Measurements from ENCODE around the gene LITAF. TPM values are rescaled to one million over a fixed set of nuclear protein-coding genes. Genes with fewer than 3 reads are reported as not detected.
A peak's percentile ranks its signal among the peaks of the same experiment; 100 is the strongest.

The LITAF gene
- total and polyA plus RNA-seq, 2 of the 4 experiments (the other 2 are of a cell fraction) = 113 to 206 TPM

GRCh38 chr16:11597235-11598095 is 10.7 kb upstream of the LITAF start:
- Histone ChIP-seq H3K9me3 (ENCODE audit: control insufficient read depth, insufficient read depth, low read length) (no peaks in the 10 kb centered on the region), H2BK120ac (ENCODE audit: low read depth, low read length) (peak overlapping the region; percentile 69), H3K18ac (ENCODE audit: low read depth, low read length) (peak overlapping the region; percentile 83), H2AK9ac (replicated peaks; ENCODE audit: low read depth, low read length, poor library complexity) (peak overlapping the region; percentile 52), H3K56ac (ENCODE audit: extremely low read depth, insufficient read depth, low read length) (no peak overlapping the region; the same call in 1 of the 2 replicates), H3K23ac (ENCODE audit: low read depth, low read length) (0 out of 2 replicates have a peak overlapping the region, but pooled peaks have one; percentile 34), H4K5ac (ENCODE audit: low read depth, low read length) (peak overlapping the region; percentile 92), H3K27me3 (ENCODE audit: control insufficient read depth, insufficient read depth, low read length) (no peaks in the 10 kb centered on the region), H2BK20ac (ENCODE audit: low read depth, low read length) (peak overlapping the region; percentile 85), H4K8ac (ENCODE audit: low read depth in 2 of 2, low read length in 2 of 2) (peak overlapping the region; percentile 74 to 87), H3K36me3 (ENCODE audit: control insufficient read depth, insufficient read depth, low read length) (no peaks in the 10 kb centered on the region), H3K4ac (ENCODE audit: low read depth, low read length) (peak overlapping the region; percentile 77), H2AK5ac (ENCODE audit: low read depth, low read length) (peak overlapping the region; percentile 94), H3K4me2 (ENCODE audit: low read depth, low read length) (peak overlapping the region; percentile 32; the same call in 1 of the 2 replicates), H2AFZ (replicated peaks; ENCODE audit: low read length, poor library complexity) (peak overlapping the region; percentile 77), H3K9me1 (ENCODE audit: insufficient read depth, low read length) (peaks cover 12% of the 10 kb centered on the region), H3K14ac (replicated peaks; ENCODE audit: low read depth, low read length) (peak overlapping the region; percentile 64), H3K4me3 (ENCODE audit: insufficient read depth, low read depth, low read length) (no peak overlapping the region), H4K20me1 (ENCODE audit: insufficient read depth, low read length) (no peaks in the 10 kb centered on the region), H2BK15ac (ENCODE audit: low read depth, low read length) (peak overlapping the region; percentile 88), H4K91ac (ENCODE audit: insufficient read depth, low read depth, low read length) (peak overlapping the region; percentile 85), H3K9ac (ENCODE audit: low read depth, low read length) (peak overlapping the region; percentile 25; the same call in 1 of the 2 replicates), H3K79me1 (ENCODE audit: low read depth in 1 of 2, low read length in 2 of 2) (no peaks in the 10 kb centered on the region), H2BK5ac (ENCODE audit: low read depth, low read length, poor library complexity, severe bottlenecking) (peak overlapping the region; percentile 17), H3K4me1 (ENCODE audit: control insufficient read depth, insufficient read depth, low read length) (peaks cover 25% of the 10 kb centered on the region), H3K27ac (ENCODE audit: insufficient read depth, low read length) (peak overlapping the region; percentile 56)
- TF ChIP-seq FOS (IDR thresholded peaks at IDR 0.05; ENCODE audit: low read depth, low read length) (peak; percentile 49; the same call in 1 of the 2 replicates), NFE2L2 (IDR thresholded peaks at IDR 0.05; ENCODE audit: low read depth, low read length) (no peak), RCOR1 (IDR thresholded peaks at IDR 0.05; ENCODE audit: insufficient replicate concordance, low read length) (peak; percentile 58), RAD21 (IDR thresholded peaks at IDR 0.05; ENCODE audit: low read length) (no peak), CEBPB (IDR thresholded peaks at IDR 0.05; ENCODE audit: low read depth, low read length) (no peak), MXI1 (IDR thresholded peaks at IDR 0.05; ENCODE audit: borderline replicate concordance, low read depth, low read length) (no peak), RFX5 (IDR thresholded peaks at IDR 0.05; ENCODE audit: low read depth, low read length) (no peak), CTCF (conservative IDR thresholded peaks at IDR 0.05; ENCODE audit: low read depth, low read length) (no peak), POLR2A (IDR thresholded peaks at IDR 0.05; ENCODE audit: low read depth, low read length) (no peak), MAZ (IDR thresholded peaks at IDR 0.05; ENCODE audit: borderline replicate concordance, low read depth, low read length) (peak; percentile 64; the same call in 1 of the 2 replicates)
- WGBS, 2 experiments (ENCODE audit: extremely low coverage in 2 of 2, insufficient read length in 1 of 2) = 71% methylated on average over 3 of the region's 14 CpGs; no CpG with 5 or more reads in 1 of the 2 experiments
- DNase-seq = no peak
- dilution Hi-C loops (cut with HindIII; ENCODE audit: low sequenced_read_pairs, unreplicated experiment) = no loop called here
- ChIA-PET POLR2A (ENCODE audit: unreplicated experiment) (no interaction called here), CTCF (interaction anchor here (0.6 to 1.5 kb wide), 4 partner anchors 10 to 31 kb away, joined by 3 to 4 read pairs (median 4); no protein-coding TSS in a partner anchor)
- peak; percentile 81 for ATAC-seq (ENCODE audit: low read depth)
- BruUV-seq (replicated peaks) = no TSS peak
- in situ Hi-C loops (cut with MboI; ENCODE audit: low sequenced_read_pairs) = no loop called here
- intact Hi-C loops (cut with micrococcal nuclease) = loop anchor here (5.0 kb wide), 1 partner anchor 45 kb away; no protein-coding TSS in a partner anchor
